Sigmoid colon (tissue), 7 donors: Measurements from ENCODE around the gene CLCN1. TPM values are rescaled to one million over a fixed set of nuclear protein-coding genes. Genes with fewer than 3 reads are reported as not detected.

Experiments
- DNase-seq: peaks from one replicate; pipeline ENCODE4 v3.0.0-alpha.2; 2019
- H3K27ac ChIP-seq, 4 donors: fragments of 200-600 bp; sonication (generic); one replicate each; pipeline ENCODE4 v1.5.1; 2016 to 2019; ENCODE audit warnings: mild to moderate bottlenecking in 1 of 4
- H3K27me3 ChIP-seq, 3 donors: fragments of 200-600 bp; sonication (generic); one replicate each; pipeline ENCODE4 v1.5.1; 2019; ENCODE audit warnings: mild to moderate bottlenecking in 1 of 3
- H3K36me3 ChIP-seq, 4 donors: fragments of 200-600 bp; sonication (generic); one replicate each; pipeline ENCODE4 v1.5.1; 2016 to 2019
- H3K4me1 ChIP-seq, 4 donors: fragments of 200-600 bp; sonication (generic); one replicate each; pipeline ENCODE4 v1.5.1; 2017 to 2019
- H3K4me3 ChIP-seq, 4 donors: fragments of 200-600 bp; sonication (generic); one replicate each; pipeline ENCODE4 v1.5.1; 2017 to 2019; ENCODE audit warnings: mild to moderate bottlenecking in 2 of 4, moderate library complexity in 1 of 4
- H3K9me3 ChIP-seq, 4 donors: fragments of 200-600 bp in 3 of 4; sonication (generic) in 3 of 4; one replicate each; pipeline versions ENCODE4 v1.5.1 to v1.6.1; 2013 to 2019
- CTCF ChIP-seq, 4 experiments: fragments of 450-650 bp in 3 of 4; fragments of 200-600 bp in 1 of 4; IDR thresholded peaks; one replicate each; pipeline ENCODE4 v1.5.1; 2016 to 2019; ENCODE audit warnings: antibody characterized with exemption in 4 of 4, mild to moderate bottlenecking in 3 of 4, moderate library complexity in 2 of 4
- EP300 ChIP-seq, 4 donors: sonication (generic); formaldehyde crosslinking; IDR thresholded peaks; one replicate each; pipeline ENCODE4 v1.6.1; 2017; ENCODE audit warnings: antibody characterized with exemption in 4 of 4
- POLR2A ChIP-seq, 2 donors: fragments of 450-650 bp; IDR thresholded peaks; one replicate each; pipeline ENCODE4 v1.6.1; 2016; ENCODE audit warnings: antibody characterized with exemption in 2 of 2, mild to moderate bottlenecking in 2 of 2, moderate library complexity in 2 of 2
- POLR2AphosphoS5 ChIP-seq, 4 donors: sonication (generic); formaldehyde crosslinking; IDR thresholded peaks; one replicate each; pipeline ENCODE4 v1.6.1; 2017; ENCODE audit warnings: antibody characterized with exemption in 4 of 4
- WGBS, 2 donors: extraction: QIAGEN DNeasy Blood & Tissue Kit; methylation state at CpG; one replicate each; pipeline ENCODE4 v1.1.7; 2013; 5-methylcytosine and 5-hydroxymethylcytosine counted together
- intact Hi-C: fragments of 100-400 bp; cut with DNase I; formaldehyde crosslinking; loops from one replicate; pipeline ENCODE4 v1.15.1; 2023
- polyA plus RNA-seq, 3 donors: library from polyadenylated mRNA; stranded (reverse); fragments of 200-250 nt; gene quantifications; one replicate each; pipeline ENCODE4 v1.2.3, GENCODE V29; 2013
- small RNA-seq, 3 donors: library from RNA; depleted of rRNA; stranded (forward); fragments of <200 nt; gene quantifications; one replicate each; pipeline ENCODE3, GENCODE V24; 2016
- total RNA-seq, 4 donors: library from RNA; depleted of rRNA; stranded (reverse); fragments of >200 nt; gene quantifications; one replicate each; pipeline ENCODE4 v1.1.0, GENCODE V29; 2016
- donor health status: healthy with polysubstance abuse.
- donor health status: Bipolar disorder and iron deficiency.
- donor health status: healthy.

Gene CLCN1
- total and polyA plus RNA-seq, 7 donors, result 0.14 to 0.15 TPM; not detected in 5

GRCh38 chr7:143401265-143401664 is 85.4 kb downstream of the CLCN1 start:
- no peaks in the 10 kb centered on the region for H3K27me3 ChIP-seq
- no peaks in the 10 kb centered on the region for H3K9me3 ChIP-seq
- H3K36me3 ChIP-seq, result no peaks in the 10 kb centered on the region
- no peaks in the 10 kb centered on the region for H3K4me1 ChIP-seq
- DNase-seq, result no peak
- no peak overlapping the region for H3K4me3 ChIP-seq
- WGBS, 2 donors, result 92 to 94% methylated on average over 12 of the region's 12 CpGs
- no peak for TF ChIP-seq CTCF (IDR thresholded peaks at IDR 0.05)
- no peak for TF ChIP-seq POLR2A (IDR thresholded peaks at IDR 0.05)
- TF ChIP-seq EP300 (IDR thresholded peaks at IDR 0.05), result no peak
- no peak for TF ChIP-seq POLR2AphosphoS5 (IDR thresholded peaks at IDR 0.05)
- intact Hi-C loops, result no loop called here
- no peak overlapping the region for H3K27ac ChIP-seq

Small RNAs within 50 kb of the gene (small RNA-seq; reads per million reads assigned to genes)
- gene MIR6892 (0.15 to 0.66 (median 0.32) reads per million in 3 donors), gene RN7SL481P (0 reads per million in 3 donors), gene RN7SL535P (0 reads per million in 3 donors)

Other genes starting within 250 kb of the CLCN1 start
- gene PIP, start 184.0 kb upstream of the CLCN1 start, total RNA-seq, result not detected
- gene PIP, start 184.0 kb upstream of the CLCN1 start, polyA plus RNA-seq, result not detected
- gene TAS2R39, start 132.7 kb upstream of the CLCN1 start, total RNA-seq, result not detected
- not detected for gene TAS2R39, start 132.7 kb upstream of the CLCN1 start, polyA plus RNA-seq
- not detected for gene TAS2R40, start 94.1 kb upstream of the CLCN1 start, total RNA-seq
- not detected for gene TAS2R40, start 94.1 kb upstream of the CLCN1 start, polyA plus RNA-seq
- gene GSTK1, start 52.7 kb upstream of the CLCN1 start, total RNA-seq, result 100 to 1,000 TPM; 111 to 168 (median 134) TPM
- gene GSTK1, start 52.7 kb upstream of the CLCN1 start, polyA plus RNA-seq, result 100 to 1,000 TPM; 158 to 247 (median 234) TPM
- gene TMEM139, start 31.2 kb upstream of the CLCN1 start, total RNA-seq, result under 1 TPM in 1 of 4 donors, not detected in 3; 0.71 TPM
- 10 to 100 TPM; 26.4 to 58.5 (median 54.8) TPM for gene TMEM139, start 31.2 kb upstream of the CLCN1 start, polyA plus RNA-seq
- 10 to 100 TPM in 1 of 4 donors, 1 to 10 TPM in 3; 7.1 to 14.4 (median 7.8) TPM for gene CASP2, start 27.8 kb upstream of the CLCN1 start, total RNA-seq
- 10 to 100 TPM in 1 of 3 donors, 1 to 10 TPM in 2; 6.0 to 16.2 (median 6.0) TPM for gene CASP2, start 27.8 kb upstream of the CLCN1 start, polyA plus RNA-seq
- gene FAM131B, start 46.6 kb downstream of the CLCN1 start, total RNA-seq, result 10 to 100 TPM in 1 of 4 donors, 1 to 10 TPM in 3; 6.4 to 15.7 (median 6.8) TPM
- 1 to 10 TPM in 1 of 3 donors, under 1 TPM in 2; under 0.01 to 2.0 (median under 0.01) TPM for gene FAM131B, start 46.6 kb downstream of the CLCN1 start, polyA plus RNA-seq
- 100 to 1,000 TPM in 2 of 4 donors, 10 to 100 TPM in 2; 67.3 to 218 (median 120) TPM for gene ZYX, start 65.2 kb downstream of the CLCN1 start, total RNA-seq
- 10 to 100 TPM; 34.4 to 91.3 (median 46.8) TPM for gene ZYX, start 65.2 kb downstream of the CLCN1 start, polyA plus RNA-seq
- 1 to 10 TPM in 1 of 4 donors, under 1 TPM in 1, not detected in 2; 0.14 to 1.5 TPM for gene EPHA1, start 92.7 kb downstream of the CLCN1 start, total RNA-seq
- gene EPHA1, start 92.7 kb downstream of the CLCN1 start, polyA plus RNA-seq, result 10 to 100 TPM in 1 of 3 donors, 1 to 10 TPM in 1, under 1 TPM in 1; 0.92 to 10.2 (median 4.2) TPM
- not detected for gene TAS2R60, start 127.3 kb downstream of the CLCN1 start, total RNA-seq
- gene TAS2R60, start 127.3 kb downstream of the CLCN1 start, polyA plus RNA-seq, result not detected
- 1 to 10 TPM in 1 of 4 donors, not detected in 3; 1.6 TPM for gene TAS2R41, start 161.8 kb downstream of the CLCN1 start, total RNA-seq
- gene TAS2R41, start 161.8 kb downstream of the CLCN1 start, polyA plus RNA-seq, result not detected